BJ (cell line): ENCODE measurements around the gene TTLL7. TPM values are rescaled to one million over a fixed set of nuclear protein-coding genes. Genes with fewer than 3 reads are reported as not detected.

ENCODE experiments used
- CTCF ChIA-PET: fragments of 350-600 bp; formaldehyde crosslinking; extraction: SDS; loops from one replicate; lab custom pipeline; 2021; ENCODE audit warnings: antibody characterized with exemption, inconsistent platforms; lab: Yijun Ruan, JAX
- POLR2A ChIA-PET: fragments of 300-600 bp; sonication (Branson Sonifier 250); formaldehyde crosslinking; extraction: SDS; loops from one replicate; lab custom pipeline; 2021; ENCODE audit warnings: antibody characterized with exemption; lab: Charles Lee
- DNase-seq: peaks from one replicate; pipeline ENCODE4 v3.0.0-alpha.2; 2011; ENCODE audit warnings: low read depth
- H3K27me3 ChIP-seq: 2 replicates; pipeline ENCODE4 v1.6.0; 2011; ENCODE audit warnings: low read length; ENCODE audit not compliant: control insufficient read depth, insufficient read depth
- H3K36me3 ChIP-seq: 2 replicates; pipeline ENCODE4 v1.5.1; 2011; ENCODE audit warnings: low read length; ENCODE audit not compliant: control insufficient read depth, insufficient read depth
- H3K4me3 ChIP-seq: 2 replicates; pipeline ENCODE4 v1.5.1; 2011; ENCODE audit warnings: low read depth, mild to moderate bottlenecking, control low read depth, low read length
- polyA plus RNA-seq: library from polyadenylated mRNA; depleted of rRNA; stranded (reverse); fragments of >200 nt; gene quantifications from 2 replicates; pipeline ENCODE4 v1.2.3, GENCODE V29; 2011
- TF ChIP-seq, protein P1 (sequence below): IDR thresholded peaks from 2 replicates; pipeline ENCODE4 v1.5.1; 2011; ENCODE audit warnings: low read depth, mild to moderate bottlenecking, control low read depth, inconsistent platforms, low read length, moderate library complexity; ENCODE audit not compliant: insufficient read depth

Gene TTLL7
- polyA plus RNA-seq, 1 experiment: 4.7 TPM

DNA sequence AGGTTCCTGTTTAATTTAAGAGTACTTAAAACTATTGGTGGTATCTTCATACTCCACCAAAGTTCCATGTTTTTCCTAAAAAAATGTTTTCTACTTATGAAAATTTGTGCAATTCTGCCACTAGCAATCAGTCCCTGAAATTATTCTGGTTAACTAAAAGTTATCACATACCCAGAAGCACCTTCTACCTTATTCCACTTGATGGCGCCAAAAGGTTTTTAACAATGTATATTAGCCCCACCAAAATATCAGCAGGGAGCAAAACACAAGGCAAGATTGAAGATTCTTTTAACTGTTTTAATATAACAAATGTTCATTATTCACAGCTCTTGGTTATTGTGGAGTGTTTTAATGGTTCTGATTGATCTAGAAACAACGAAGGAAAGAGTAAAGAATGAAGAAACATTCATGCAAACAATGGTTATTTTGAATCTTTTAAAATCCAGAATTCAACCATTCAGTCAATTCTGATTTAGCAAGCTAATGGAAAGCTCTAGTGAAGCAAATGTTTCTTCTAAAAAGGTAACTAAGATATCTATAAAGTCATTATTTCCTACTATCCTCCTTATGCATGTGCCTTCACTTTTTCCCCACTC, 67.2 kb downstream of the TTLL7 start:
- ChIA-PET POLR2A (no interaction called here), CTCF (interaction anchor here (0.7 to 8.7 kb wide), 13 partner anchors 8 to 822 kb away, joined by 3 to 72 read pairs (median 3); no protein-coding TSS in a partner anchor)
- DNase-seq: no peak
- TF ChIP-seq, protein P1, sequence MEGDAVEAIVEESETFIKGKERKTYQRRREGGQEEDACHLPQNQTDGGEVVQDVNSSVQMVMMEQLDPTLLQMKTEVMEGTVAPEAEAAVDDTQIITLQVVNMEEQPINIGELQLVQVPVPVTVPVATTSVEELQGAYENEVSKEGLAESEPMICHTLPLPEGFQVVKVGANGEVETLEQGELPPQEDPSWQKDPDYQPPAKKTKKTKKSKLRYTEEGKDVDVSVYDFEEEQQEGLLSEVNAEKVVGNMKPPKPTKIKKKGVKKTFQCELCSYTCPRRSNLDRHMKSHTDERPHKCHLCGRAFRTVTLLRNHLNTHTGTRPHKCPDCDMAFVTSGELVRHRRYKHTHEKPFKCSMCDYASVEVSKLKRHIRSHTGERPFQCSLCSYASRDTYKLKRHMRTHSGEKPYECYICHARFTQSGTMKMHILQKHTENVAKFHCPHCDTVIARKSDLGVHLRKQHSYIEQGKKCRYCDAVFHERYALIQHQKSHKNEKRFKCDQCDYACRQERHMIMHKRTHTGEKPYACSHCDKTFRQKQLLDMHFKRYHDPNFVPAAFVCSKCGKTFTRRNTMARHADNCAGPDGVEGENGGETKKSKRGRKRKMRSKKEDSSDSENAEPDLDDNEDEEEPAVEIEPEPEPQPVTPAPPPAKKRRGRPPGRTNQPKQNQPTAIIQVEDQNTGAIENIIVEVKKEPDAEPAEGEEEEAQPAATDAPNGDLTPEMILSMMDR: peak; percentile 70
- H3K4me3 ChIP-seq: no peak overlapping the region
- no peaks in the 10 kb centered on the region for H3K36me3 ChIP-seq
- H3K27me3 ChIP-seq: no peaks in the 10 kb centered on the region

GRCh38 chr1:83929184-83929583, 69.7 kb downstream of the TTLL7 start:
- POLR2A ChIA-PET: no interaction called here

DNA sequence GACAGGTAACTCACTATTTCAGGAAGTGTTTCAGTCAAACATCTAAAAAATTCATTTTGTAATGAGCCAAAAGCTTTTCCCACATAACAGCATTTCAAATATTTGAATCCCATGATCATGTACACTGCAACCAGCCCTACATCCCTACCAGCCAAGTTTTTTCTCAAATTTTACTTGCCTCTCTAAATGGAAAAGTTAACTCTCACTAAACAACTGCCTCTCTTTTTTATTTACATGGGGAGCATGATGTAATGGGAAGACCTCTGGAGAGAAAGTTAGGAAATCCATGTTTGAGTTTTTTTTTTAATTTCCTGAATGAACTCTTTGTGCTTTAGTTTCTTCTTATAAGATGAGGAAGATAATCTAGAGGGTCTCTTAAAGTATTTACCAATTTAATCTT, 70.5 kb downstream of the TTLL7 start:
- CTCF ChIA-PET: interaction anchor here (0.6 to 8.7 kb wide), 2 partner anchors 193 to 925 kb away, joined by 3 to 72 read pairs; no protein-coding TSS in a partner anchor
- POLR2A ChIA-PET: no interaction called here
- Histone ChIP-seq H3K36me3 (no peaks in the 10 kb centered on the region), H3K27me3 (no peaks in the 10 kb centered on the region), H3K4me3 (no peak overlapping the region)
- TF ChIP-seq, protein P1: no peak
- no peak for DNase-seq

More at GRCh38 chr1:83929184-83929583, 69.7 kb downstream of the TTLL7 start:
- CTCF ChIA-PET: interaction anchor here (0.9 to 8.7 kb wide), 5 partner anchors 25 to 843 kb away, joined by 3 to 72 read pairs (median 3); no protein-coding TSS in a partner anchor
- no peak for DNase-seq
- H3K36me3 ChIP-seq: no peaks in the 10 kb centered on the region
- H3K4me3 ChIP-seq: no peak overlapping the region
- TF ChIP-seq, protein P1: no peak
- H3K27me3 ChIP-seq: no peaks in the 10 kb centered on the region

DNA sequence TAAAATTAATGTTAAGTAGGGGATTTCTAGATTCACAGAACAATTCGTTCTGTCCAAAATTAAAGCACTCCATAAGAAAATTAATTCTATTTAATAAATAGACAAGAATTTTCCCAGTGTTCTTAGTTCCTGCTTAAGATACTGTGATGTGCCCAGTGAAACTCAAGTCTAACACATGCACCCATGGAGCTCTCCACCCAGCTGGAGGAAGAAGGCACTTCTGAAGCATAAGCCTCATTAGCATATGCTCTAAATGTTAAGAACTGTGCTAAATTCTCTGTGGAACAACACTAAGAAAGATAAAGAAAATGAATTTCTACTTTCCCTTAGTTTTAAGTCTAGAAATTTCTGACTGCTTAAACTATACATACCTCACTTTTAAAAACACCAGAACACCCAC, 71.2 kb downstream of the TTLL7 start:
- TF ChIP-seq, protein P1: no peak
- Histone ChIP-seq H3K36me3 (no peaks in the 10 kb centered on the region), H3K27me3 (no peaks in the 10 kb centered on the region), H3K4me3 (no peak overlapping the region)
- ChIA-PET POLR2A (no interaction called here), CTCF (interaction anchor here (8.7 kb wide), 1 partner anchor 194 kb away, joined by 72 read pairs; no protein-coding TSS in a partner anchor)
- DNase-seq: no peak

- ChIA-PET CTCF (interaction anchor here (0.7 to 8.7 kb wide), 2 partner anchors 15 to 195 kb away, joined by 3 to 72 read pairs; no protein-coding TSS in a partner anchor), POLR2A (no interaction called here)
- no peaks in the 10 kb centered on the region for H3K27me3 ChIP-seq
- no peaks in the 10 kb centered on the region for H3K36me3 ChIP-seq
- no peak overlapping the region for H3K4me3 ChIP-seq
- no peak for DNase-seq
- TF ChIP-seq, protein P1: no peak
Measured at GRCh38 chr1:83927061-83927460, 71.9 kb downstream of the TTLL7 start.
